GM23248 (cell line): ENCODE data around the gene YIF1B.

Experiments
- EZH2 ChIP-seq: fragments of 200-600 bp; sonication (generic); IDR thresholded peaks from 2 replicates; pipeline ENCODE4 v1.6.1; 2018; ENCODE audit warnings: antibody characterized with exemption, mild to moderate bottlenecking; ENCODE audit not compliant: insufficient read depth, poor library complexity, severe bottlenecking
- EZH2phosphoT487 ChIP-seq: fragments of 200-600 bp; sonication (generic); IDR thresholded peaks from 2 replicates; pipeline ENCODE4 v1.6.1; 2018; ENCODE audit warnings: antibody characterized with exemption, moderate library complexity, mild to moderate bottlenecking, low read depth; ENCODE audit not compliant: insufficient read depth

- no peak for TF ChIP-seq EZH2
- no peak for TF ChIP-seq EZH2phosphoT487
Observed at GRCh38 chr19:38346837-38347236, 31.1 kb upstream of the YIF1B start.
